HL-60 (cell line): Measurements from ENCODE around the gene EPN3.

Experiments used
- DNase-seq, 2 experiments: peaks; one replicate each; pipeline ENCODE4 v3.0.0-alpha.2; 2010 to 2020; ENCODE audit warnings: low read depth in 1 of 2, low spot score in 1 of 2
- H3K27ac ChIP-seq: fragments of 250-450 bp; sonication (Bioruptor Pico); replicated peaks from 2 replicates; pipeline ENCODE4 v1.5.1; 2020; ENCODE audit warnings: mild to moderate bottlenecking, moderate library complexity
- H3K27me3 ChIP-seq: fragments of 250-450 bp; sonication (Bioruptor Pico); 2 replicates; pipeline ENCODE4 v1.5.1; 2021; ENCODE audit warnings: mild to moderate bottlenecking, moderate library complexity; ENCODE audit not compliant: insufficient read depth, poor library complexity, severe bottlenecking
- H3K4me3 ChIP-seq: replicated peaks from 2 replicates; pipeline ENCODE4 v1.5.1; 2011; ENCODE audit warnings: mild to moderate bottlenecking, control low read depth, low read length; ENCODE audit not compliant: insufficient read depth
- CTCF ChIP-seq: IDR thresholded peaks from one replicate; pipeline ENCODE4 v1.5.1; 2011; ENCODE audit warnings: low read length, control low read depth, inconsistent platforms; ENCODE audit not compliant: insufficient read depth
- GABPA ChIP-seq: IDR thresholded peaks from 2 replicates; pipeline ENCODE4 v1.6.1; 2012; ENCODE audit warnings: low read depth
- POLR2AphosphoS5 ChIP-seq: IDR thresholded peaks from 2 replicates; pipeline ENCODE4 v1.6.1; 2012; ENCODE audit warnings: low read depth
- REST ChIP-seq: IDR thresholded peaks from 2 replicates; pipeline ENCODE4 v1.6.1; 2012; ENCODE audit warnings: low read depth; ENCODE audit not compliant: insufficient replicate concordance
- SPI1 ChIP-seq: IDR thresholded peaks from 2 replicates; pipeline ENCODE4 v1.6.1; 2012; ENCODE audit warnings: low read depth, mild to moderate bottlenecking, borderline replicate concordance

EPN3 gene

GRCh38 chr17:50527949-50528474, 4.5 kb upstream of the EPN3 start:
- DNase-seq, result no peak
- peaks cover 11% of the 10 kb centered on the region for H3K27me3 ChIP-seq

GRCh38 chr17:50529849-50530248, 2.7 kb upstream of the EPN3 start:
- Histone ChIP-seq H3K27me3 (peaks cover 28% of the 10 kb centered on the region), H3K27ac (no peak overlapping the region), H3K4me3 (no peak overlapping the region)
- DNase-seq, result no peak
- TF ChIP-seq SPI1 (no peak), POLR2AphosphoS5 (no peak), GABPA (no peak), CTCF (no peak), REST (no peak)

More at GRCh38 chr17:50527949-50528474, 4.5 kb upstream of the EPN3 start:
- Histone ChIP-seq H3K27ac (no peak overlapping the region), H3K4me3 (no peak overlapping the region)
- TF ChIP-seq POLR2AphosphoS5, result no peak
- TF ChIP-seq REST, result no peak
- TF ChIP-seq GABPA, result no peak
- no peak for TF ChIP-seq CTCF
- TF ChIP-seq SPI1, result no peak

- TF ChIP-seq SPI1 (no peak), REST (no peak), GABPA (no peak)
- Histone ChIP-seq H3K27me3 (peaks cover 31% of the 10 kb centered on the region), H3K27ac (no peak overlapping the region), H3K4me3 (no peak overlapping the region)
- DNase-seq, result no peak
Observed at GRCh38 chr17:50531428-50532025, 1.0 kb upstream of the EPN3 start.
